HG03571 (cell line): Measurements from ENCODE around the gene POU3F2.

Source experiments
- ATAC-seq: cut with Tn5 transposase; IDR thresholded peaks from one replicate; pipeline ENCODE4 v1.9.1; 2021; ENCODE audit not compliant: unreplicated experiment

The POU3F2 gene

GRCh38 chr6:98834060-98835031 is at the start of gene POU3F2:
POU3F2 (plus strand) TSS chr6:98834574; CDS start chr6:98834874, 300 bp downstream.
- peak; percentile 80 for ATAC-seq

GRCh38 chr6:98787435-98787834 is 46.9 kb upstream of the POU3F2 start:
- no peak for ATAC-seq

GRCh38 chr6:98787961-98788360 is 46.4 kb upstream of the POU3F2 start:
- ATAC-seq: no peak

GRCh38 chr6:98794307-98794842 is 40.0 kb upstream of the POU3F2 start:
- no peak for ATAC-seq

- no peak for ATAC-seq
These were observed 37.0 kb upstream of the POU3F2 start for GRCh38 chr6:98797217-98797994.

GRCh38 chr6:98800866-98801265 is 33.5 kb upstream of the POU3F2 start:
- ATAC-seq: no peak

GRCh38 chr6:98808541-98809210 is 25.7 kb upstream of the POU3F2 start:
- ATAC-seq: no peak

- no peak for ATAC-seq
These were observed 22.2 kb upstream of the POU3F2 start for GRCh38 chr6:98812220-98812619.

GRCh38 chr6:98816799-98817198 is 17.6 kb upstream of the POU3F2 start:
- ATAC-seq: no peak

- ATAC-seq: no peak
These were observed 12.5 kb upstream of the POU3F2 start for GRCh38 chr6:98821756-98822405.

- ATAC-seq: no peak
These were observed 10.8 kb upstream of the POU3F2 start for GRCh38 chr6:98823428-98824161.

GRCh38 chr6:98824162-98824901 is 10.0 kb upstream of the POU3F2 start:
- no peak for ATAC-seq

GRCh38 chr6:98824902-98825599 is 9.3 kb upstream of the POU3F2 start:
- ATAC-seq: no peak

GRCh38 chr6:98825600-98826230 is 8.7 kb upstream of the POU3F2 start:
- ATAC-seq: no peak

GRCh38 chr6:98827295-98828159 is 6.8 kb upstream of the POU3F2 start:
- ATAC-seq: no peak

GRCh38 chr6:98828211-98828788 is 6.1 kb upstream of the POU3F2 start:
- ATAC-seq: no peak

- no peak for ATAC-seq
These were observed 5.4 kb upstream of the POU3F2 start for GRCh38 chr6:98828941-98829411.
